ENCODE results near the gene PYURF.

Gene PYURF, protein sequence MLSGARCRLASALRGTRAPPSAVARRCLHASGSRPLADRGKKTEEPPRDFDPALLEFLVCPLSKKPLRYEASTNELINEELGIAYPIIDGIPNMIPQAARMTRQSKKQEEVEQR

DNA sequence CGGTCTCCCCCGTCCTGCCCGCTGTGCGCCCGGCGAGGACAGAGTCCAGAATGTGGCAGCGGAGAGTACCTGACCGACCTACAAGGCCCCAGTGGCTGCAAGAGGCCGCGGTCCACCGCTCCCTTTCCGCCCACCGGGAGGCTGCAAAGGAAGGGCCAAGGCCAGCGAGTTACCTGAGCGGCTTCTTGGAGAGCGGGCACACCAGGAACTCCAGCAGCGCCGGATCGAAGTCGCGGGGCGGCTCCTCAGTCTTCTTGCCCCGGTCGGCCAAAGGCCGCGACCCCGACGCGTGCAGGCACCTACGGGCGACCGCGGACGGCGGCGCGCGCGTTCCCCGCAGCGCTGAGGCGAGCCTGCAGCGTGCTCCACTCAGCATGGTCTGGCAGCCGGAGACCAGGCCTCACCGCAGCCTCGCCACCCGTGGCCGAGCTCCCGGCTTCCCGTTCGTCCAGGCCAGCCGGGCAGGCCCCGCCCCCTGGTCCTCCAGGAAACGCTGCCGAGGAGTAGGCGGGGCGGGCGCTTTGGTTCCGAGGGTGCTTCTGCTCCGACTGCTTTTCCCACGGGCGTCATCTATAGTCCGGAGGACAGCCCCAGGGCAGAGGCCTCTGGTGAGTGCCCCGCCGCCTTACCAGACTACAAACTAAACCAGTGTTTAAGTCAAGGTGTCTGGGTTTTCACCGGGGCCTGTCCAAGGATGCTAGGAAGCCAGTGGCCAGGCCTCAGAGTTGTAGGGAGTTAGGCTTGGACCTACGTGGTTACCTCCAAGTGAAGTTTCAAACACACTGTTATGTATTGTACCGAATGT lies at the start of gene PYURF:
Gene PYURF, minus strand, starts transcription at position 452 of the 805 bp plus-strand sequence. Its CDS starts 76 bp downstream, at position 376.
- peak; percentile 97 for DNase-seq

DNA sequence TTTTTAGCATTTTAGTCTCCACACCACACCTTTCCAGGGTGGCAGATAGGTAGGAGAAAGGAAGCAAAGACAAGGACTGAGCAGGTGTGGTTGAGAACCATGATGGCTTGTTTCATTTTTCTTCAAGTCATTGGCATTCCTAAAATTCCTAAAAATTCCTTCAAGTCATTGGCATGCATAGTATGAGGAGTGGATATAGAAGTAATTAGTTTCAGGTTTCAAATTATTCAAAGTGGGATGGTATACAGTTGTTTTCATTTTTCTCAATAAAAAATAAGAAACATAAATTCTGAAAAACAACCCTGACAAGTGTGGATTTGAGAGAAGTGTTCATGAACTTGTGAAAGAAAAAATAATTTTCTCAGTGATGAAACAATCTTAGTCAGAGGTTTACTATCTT lies 46.4 kb upstream of the PYURF start:
- no peak for DNase-seq

DNA sequence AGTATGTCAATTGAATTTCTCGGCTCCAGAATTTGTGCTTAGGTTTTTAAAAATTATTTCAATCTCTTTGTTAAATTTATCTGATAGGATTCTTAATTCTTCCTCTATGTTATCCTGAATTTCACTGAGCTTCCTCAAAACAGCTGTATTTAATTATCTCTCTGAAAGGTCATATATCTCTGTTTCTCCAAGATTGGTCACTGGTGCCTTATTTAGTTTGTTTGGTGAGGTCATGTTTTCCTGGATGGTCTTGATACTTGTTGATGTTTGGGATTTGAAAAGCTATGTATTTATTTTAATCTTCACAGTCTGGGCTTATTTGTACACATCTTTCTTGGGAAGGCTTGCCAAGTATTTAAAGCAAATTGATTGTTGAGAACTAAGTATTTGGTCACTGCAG lies 44.0 kb upstream of the PYURF start:
- no peak for DNase-seq

DNA sequence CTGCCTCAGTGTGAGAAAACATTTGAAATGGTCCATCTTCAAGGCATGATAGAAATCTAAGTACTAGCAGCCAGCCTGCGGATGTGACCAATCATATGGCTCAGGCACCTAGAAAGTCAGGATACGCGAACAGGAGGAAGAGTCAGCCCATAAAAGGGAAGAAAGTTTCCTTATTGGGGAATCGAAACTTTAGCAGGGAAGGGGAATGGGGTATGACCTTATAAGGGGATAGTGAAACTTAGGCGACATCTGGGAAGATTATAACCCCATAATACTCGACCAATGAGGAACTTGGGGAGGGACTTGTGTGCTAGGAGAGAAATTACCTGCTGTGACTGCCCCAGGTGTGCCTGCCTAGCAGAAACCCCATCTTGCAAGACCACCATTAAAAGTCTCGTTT lies 26.2 kb upstream of the PYURF start:
- DNase-seq: peak; percentile 12

DNA sequence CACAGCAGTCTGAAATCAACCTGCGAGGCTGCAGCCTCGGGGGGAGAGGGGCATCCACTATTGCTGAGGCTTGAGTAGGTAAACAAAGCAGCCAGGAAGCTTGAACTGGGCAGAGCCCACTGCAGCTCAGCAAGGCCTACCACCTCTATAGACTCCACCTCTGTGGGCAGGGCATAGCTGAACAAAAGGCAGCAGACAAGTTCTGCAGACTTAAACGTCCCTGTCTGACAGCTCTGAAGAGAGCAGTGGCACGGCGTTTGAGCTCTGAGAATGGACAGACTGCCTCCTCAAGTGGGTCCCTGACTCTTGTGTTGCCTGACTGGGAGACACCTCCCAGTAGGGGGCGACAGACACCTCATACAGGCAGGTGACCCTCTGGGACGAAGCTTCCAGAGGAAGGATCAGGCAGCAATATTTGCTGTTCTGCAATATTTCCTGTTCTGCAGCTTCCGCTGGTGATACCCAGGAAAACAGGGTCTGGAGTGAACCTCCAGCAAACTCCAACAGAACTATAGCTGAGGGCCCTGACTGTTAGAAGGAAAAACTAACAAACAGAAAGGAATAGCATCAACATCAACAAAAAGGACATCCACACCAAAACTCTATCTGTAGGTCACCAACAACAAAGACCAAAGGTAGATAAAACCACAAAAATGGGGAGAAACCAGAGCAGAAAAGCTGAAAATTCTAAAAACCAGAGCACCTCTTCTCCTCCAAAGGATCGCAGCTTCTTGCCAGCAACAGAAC lies 15.9 kb upstream of the PYURF start:
- DNase-seq: peak; percentile 57

DNA sequence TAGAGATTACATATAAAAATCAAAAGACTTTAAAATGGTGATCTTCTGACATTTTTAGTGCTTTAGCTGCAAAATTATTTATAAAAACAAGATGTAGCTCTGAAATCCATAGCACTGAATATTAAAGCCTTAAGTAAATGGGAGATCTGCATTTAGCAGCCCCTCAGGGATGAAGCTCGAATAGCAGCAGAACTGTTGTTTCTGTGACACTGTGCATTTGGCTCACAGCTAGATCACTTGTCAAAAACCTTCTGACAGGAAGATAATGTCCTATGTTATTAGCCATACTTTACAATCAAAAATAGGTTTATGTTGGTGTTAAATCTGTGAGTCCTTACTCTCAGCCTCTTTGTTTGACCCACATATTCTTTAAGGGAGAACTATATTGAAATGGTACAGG lies 14.1 kb upstream of the PYURF start:
- no peak for DNase-seq

DNA sequence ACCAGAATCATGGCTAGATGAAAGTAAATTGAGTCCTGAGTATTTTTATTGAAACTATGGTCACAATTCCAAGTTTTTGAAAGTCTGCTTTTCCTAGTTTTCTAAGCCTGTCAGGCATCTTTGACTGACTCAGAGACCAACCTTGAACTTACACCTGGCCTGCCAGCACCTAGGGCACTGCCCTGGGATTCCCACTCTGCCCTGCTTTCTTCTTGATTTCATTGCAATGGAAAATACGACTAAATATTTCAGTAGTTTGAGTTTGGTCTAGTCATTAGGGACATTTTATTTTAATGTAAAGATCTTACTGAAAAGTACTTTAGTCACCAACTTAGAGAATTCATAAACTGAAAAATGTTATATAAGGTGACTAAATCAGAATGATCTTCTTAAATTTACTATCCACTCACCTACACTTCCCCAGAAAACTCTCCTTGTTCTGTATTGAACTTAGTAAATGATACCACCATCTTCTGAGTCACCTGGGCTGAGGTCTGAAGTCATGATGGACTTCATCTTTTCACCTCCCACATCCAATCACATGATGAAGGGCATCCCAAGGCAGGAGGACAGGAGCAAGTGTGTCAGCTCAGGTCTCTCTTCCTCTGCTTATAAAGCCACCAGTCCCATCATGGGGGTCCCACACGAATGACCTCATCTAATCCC lies 11.6 kb upstream of the PYURF start:
- no peak for DNase-seq

DNA sequence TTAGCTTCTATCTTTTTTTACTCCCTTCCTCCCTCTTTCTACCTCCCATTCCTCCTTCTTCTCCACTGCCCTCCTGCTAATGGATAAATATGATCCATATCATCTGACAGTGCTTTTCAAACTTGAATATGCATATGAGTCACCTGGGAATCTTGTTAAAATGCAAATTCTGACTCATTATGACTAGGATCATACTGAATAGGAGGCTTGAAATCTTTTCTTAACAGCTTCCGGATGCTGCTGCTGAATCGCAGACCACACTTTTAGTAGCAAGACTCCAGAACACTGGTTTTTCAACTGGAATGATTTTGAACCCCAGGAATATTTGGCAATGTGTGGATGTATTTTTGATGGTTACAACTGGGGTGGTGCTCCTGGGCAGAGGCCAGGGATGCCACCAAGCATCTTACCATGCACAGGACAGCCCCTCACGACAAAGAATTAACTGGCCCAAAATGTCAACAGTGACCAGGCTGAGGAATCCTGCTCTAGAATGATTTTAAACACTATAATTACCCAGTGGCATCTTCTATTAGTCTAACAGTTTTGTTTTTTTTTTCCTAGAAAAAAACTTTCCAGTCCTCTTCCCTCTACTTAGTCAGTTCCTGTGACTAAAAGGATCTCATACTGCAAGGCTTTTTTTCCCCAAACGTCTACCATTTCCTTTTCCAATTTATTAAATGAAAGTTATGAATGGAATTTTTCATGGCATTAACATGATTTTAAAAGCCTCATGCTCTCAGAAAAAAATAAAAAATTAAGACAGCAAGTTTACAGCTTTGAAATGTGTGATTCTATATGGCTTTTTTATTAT lies 10.6 kb upstream of the PYURF start:
- DNase-seq: no peak

DNA sequence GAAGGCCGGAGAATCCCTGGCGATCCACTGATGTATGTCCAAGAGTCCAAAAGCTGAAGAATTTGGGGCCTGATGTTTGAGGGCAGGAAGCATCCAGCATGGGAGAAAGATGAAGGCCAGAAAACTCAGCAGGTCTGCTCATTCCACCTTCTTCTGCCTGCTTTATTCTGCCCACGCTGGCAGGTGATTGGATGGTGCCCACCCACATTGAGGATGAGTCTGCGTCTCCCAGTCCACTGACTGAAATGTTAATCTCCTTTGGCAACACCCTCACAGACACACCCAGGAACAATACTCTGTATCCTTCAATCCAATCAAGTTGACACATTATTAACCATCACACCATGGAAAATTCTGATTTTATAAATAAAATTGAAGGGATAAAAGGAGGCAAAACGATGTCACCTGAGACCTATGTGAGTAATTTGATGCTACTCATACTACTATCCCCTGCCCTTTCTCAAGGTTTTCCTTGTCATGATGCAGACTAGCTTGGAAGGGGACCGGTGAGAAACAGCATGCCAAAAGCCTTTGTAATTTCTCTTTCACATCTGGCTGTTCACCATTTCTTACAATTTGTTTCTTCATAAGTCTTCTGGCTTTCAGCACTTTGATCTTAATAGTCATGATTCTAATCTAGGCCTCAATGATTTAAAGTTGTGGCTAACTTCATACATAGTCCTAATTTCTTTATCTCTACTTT lies 9.7 kb upstream of the PYURF start:
- DNase-seq: no peak

DNA sequence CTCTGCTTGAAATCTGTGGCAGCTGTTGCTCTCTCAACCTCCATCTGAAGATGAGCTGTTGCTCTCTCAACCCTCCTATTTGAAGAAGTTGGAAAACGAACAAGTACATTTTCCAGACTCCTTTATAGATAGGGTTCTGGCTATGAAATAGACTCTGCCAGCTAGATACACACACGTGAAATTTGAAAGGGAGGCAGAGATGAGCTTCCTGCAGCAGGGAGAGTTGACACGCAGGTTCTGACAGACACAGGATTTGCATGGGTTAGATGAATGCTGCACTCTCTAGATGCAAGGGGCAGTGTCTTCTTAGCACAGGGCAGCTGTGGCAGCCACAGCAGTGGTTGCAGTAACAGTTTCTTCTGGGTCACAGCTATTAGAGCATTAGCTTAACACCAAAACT lies 8.0 kb upstream of the PYURF start:
- no peak for DNase-seq

DNA sequence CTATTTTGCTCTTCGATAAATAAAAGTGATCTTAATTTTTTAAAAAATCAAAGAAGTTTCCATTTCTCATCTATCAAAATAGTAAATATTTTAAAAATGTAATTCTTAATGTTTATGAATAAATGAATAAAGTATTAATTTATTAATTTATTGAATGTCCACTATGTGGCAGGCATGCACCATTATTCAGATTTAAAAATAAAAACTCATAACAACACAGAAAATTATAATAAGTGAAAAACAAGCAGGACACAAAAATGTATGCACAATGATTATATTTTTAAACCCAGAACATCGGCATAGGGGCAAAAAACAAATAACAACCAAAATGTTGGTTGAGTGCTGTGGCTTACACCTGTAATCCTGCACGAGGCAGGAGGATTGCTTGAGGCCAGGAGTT lies 5.3 kb upstream of the PYURF start:
- no peak for DNase-seq

DNA sequence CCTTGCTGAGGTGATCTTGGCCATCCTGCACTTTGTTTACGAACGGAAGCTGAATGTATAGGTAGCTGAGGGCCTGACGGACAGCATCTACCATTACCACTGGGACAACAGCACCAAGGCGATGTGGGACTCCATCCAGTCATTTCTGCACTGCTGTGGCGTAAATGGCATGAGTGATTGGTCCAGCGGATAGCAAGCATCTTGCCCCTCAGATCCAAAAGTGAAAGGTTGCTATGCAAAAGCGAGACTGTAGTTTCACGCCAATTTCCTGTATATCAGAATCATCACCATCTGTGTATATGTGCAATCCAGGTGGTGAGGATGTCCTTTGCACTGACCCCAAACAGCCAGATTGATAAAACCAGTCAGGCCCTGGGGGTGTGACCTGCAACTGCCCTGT lies 4.2 kb upstream of the PYURF start:
- DNase-seq: no peak

DNA sequence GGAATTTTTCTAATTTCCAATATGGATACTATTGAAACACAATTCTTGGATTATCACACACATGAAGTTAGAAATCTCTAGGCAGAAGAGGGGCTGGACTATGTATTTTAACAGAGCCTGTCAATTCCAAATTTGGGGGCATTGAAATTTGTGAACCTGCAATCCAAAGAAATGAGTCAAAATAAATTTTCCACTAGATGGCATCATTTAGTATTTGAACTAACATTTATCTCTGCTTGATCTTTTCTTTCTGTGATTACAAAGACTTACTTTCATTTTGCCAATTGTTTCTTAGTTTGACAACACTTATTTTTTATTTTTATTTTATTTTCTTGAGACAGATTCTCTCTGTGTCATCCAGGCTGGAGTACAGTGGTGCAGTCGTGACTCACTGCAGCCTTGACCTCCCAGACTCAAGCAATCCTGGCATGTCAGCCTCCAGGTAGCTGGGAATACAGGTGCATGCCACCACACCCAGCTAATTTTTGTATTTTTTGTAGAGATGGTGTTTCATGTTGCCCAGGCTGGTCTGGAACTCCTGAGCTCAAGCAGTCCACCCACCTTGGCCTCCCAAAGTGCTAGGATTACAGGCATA lies 2.7 kb upstream of the PYURF start:
- DNase-seq: peak; percentile 21

DNA sequence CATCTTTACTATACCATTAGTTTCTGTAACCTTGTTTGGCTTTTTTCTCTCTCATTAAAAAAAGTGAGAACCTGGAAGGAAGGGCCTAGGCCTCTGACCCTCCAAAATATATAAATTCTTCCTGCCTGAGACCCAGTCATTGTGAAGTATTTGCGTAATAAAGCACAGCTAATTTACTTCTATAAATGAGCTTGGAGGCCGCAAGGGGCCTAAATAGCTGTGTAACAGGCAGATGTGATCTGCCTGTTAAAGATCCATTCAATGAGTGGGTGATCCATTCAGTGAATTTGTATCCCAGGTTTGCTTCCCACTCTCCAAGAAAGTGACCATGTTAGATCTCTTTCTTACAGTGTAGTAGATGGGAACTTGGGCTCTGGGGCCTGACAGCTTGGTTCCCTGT lies 595 bp upstream of the PYURF start:
- no peak for DNase-seq

DNA sequence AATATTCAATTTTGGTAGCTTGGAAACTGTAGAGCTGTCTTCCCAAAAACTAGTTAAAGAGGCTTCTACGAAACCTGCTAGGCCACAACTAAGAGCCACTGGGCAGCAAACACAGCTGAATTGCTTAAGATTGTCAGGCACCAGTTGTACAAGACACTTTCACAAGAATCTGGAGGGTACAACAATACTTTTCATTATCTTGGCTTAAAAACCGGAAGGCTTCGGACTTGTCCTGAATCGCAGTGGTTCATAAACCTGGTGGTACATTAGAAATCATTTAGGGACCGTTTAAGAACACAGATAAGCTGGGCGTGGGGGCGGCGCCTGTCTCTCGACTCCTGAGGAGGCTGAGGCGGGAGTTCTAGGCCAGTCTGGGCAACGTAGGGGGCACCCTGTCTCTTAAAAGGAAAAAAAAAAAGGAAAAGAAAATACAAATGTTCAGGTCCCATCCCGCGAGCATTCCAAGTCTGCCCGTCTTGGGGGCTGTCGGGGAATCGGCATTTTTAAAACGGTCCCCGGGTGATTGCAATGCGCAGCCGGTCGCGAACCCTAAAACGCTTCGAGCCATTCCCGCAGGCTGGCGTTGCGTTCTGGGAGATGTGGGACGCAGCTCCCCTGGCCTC lies 763 bp downstream of the PYURF start:
- DNase-seq: peak; percentile 43

DNA sequence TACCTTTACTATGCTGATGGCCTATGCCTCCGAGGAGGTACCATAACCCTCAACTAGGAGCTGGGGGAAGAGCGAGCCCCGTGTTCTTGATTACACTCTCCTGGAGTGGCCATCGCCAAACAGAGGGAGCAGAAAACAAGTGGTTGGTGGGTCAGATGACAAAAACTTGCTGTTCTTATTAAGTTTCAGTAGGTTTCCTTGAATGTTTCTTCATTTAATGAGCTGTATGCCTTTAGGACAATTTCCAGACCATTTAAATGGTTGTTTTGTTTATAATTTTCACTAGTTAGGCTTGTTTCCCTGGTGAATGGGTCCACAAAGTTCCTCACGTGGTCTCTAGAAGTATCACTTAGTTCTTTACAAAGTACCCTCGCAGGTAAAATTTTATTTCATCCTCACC lies 4.7 kb downstream of the PYURF start:
- DNase-seq: no peak

DNA sequence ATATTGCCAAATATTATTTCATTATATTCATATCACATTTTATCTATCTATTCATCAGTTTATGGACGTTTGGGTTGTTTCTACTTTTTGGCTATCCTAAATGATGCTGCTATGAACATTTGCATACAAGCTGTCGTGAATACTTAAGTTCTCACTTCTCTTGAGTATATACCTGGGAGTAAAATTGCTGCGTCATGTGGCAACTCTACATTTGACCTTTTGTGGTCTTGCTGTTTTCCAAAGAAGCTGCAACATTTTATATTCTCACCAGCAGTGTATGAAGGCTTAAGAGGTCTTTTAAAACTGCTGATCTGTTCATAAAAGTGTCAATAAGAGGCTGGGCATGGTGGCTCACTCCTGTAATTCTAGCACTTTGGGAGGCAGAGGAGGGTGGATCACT lies 5.8 kb downstream of the PYURF start:
- DNase-seq: no peak

DNA sequence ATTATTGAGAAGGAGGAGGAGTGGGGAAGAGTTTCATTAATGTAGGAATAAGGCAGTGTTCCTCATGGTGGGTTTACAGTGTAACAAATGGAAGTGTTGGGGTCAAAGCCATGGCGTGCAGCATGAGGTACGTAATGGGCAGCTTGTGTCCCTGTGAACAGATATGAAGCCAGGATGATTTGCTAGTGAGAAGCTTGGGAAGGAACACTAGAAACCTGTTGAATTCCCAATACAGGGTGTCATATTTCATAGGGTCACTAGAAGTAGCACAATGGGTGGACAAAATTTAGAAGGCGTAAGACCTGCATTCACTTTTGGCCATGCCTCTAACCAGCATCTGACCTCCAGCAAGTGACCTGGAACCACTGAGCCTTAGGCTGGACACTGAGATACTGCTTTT lies 6.8 kb downstream of the PYURF start:
- no peak for DNase-seq

DNA sequence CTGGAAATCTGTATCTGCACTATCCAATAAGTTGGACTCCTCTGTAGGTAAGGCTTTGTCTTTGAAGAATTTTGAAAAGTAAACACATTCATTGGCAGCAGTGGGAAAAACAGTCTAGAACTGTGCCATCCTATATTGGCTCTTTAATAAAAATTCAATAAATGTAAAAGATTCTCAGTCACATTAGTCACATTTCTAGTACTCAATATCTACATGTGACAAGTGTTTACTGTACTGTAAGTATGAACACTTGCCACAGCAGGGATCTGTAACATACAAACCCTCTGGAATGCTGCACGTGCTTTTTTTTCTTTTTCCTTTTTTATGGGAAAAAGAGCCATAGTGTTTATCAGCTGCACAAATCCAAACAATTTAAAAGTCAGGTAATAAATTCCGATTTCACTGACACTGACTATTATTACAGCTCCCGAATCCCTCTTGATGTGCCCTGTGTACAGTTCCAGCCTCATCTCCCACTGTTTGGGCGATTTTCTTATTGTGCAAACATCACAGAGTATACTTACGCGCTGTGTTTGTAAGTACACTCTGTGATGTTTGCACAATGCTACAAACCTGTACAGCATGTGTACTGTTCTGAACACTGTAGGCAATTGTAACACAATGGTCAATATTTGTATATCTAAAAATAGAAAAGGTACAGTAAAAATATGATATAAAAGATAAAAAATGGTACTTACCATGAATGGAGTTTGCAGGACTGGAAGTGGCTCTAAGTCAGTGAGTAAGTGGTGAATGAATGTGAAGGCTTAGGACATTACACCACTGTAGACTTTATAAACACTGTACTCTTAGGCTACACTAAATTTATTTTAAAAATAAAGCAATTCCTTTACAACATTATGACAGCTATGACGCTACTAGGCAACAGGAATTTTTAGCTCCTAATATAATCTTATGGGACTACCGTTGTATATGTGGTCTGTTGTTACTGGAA lies 8.7 kb downstream of the PYURF start:
- no peak for DNase-seq

DNA sequence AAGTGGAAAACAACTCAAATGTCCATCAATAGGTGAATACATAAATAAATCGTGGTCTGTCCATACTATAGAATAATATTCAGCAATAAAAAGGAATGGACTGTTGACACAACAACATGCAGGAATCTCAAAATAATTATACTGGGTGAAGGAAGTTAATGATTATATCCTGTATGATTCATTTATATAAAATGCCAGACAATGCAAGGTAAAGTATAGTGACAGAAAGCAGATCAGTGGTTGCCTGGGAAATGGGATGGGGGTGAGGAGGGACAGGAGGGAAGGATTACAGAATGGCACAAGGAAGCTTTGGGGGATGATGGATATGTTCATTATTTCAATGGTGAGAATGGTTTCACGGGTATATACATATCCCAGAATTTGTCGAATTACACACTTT lies 12.3 kb downstream of the PYURF start:
- DNase-seq: no peak

All from suppressor macrophage treated with lipopolysaccharide for 4 hours (primary cell).